Endothelial cell of umbilical vein (primary cell): ENCODE results near the gene LCE6A.

Experiments used
- CTCF ChIP-seq, 2 donors: IDR thresholded peaks; 1 replicate in 1 of 2; 2 replicates in 1 of 2; pipeline ENCODE4 v1.5.1; 2011; ENCODE audit warnings: low read length in 2 of 2, mild to moderate bottlenecking in 2 of 2, moderate library complexity in 2 of 2, control low read depth in 1 of 2, inconsistent platforms in 1 of 2, low read depth in 1 of 2; ENCODE audit not compliant: insufficient read depth in 1 of 2; ENCODE audit errors: extremely low read depth in 1 of 2
- JUN ChIP-seq: IDR thresholded peaks from 2 replicates; pipeline ENCODE4 v1.6.1; 2011; ENCODE audit warnings: borderline replicate concordance, low read depth; ENCODE audit not compliant: insufficient read length, insufficient read depth
- MAX ChIP-seq: IDR thresholded peaks from 2 replicates; pipeline ENCODE4 v1.6.1; 2011; ENCODE audit not compliant: insufficient read depth, insufficient read length
- MYC ChIP-seq: IDR thresholded peaks from one replicate; pipeline ENCODE4 v1.6.1; 2011; ENCODE audit warnings: mild to moderate bottlenecking, low read depth, low read length
- POLR2A ChIP-seq: IDR thresholded peaks from 2 replicates; pipeline ENCODE4 v1.6.1; 2012; ENCODE audit warnings: low read depth, mild to moderate bottlenecking, control low read depth, low read length
- POLR2AphosphoS5 ChIP-seq: IDR thresholded peaks from 2 replicates; pipeline ENCODE4 v1.6.1; 2012; ENCODE audit warnings: low read depth, mild to moderate bottlenecking, control low read depth, low read length, moderate library complexity; ENCODE audit not compliant: insufficient read depth

GRCh38 chr1:152870831-152871730 lies 28.4 kb downstream of the LCE6A start:
- TF ChIP-seq POLR2AphosphoS5 (no peak), CTCF (IDR thresholded peaks at IDR 0.05; ENCODE audit: extremely low read depth in 1 of 2, insufficient read depth in 1 of 2, low read depth in 1 of 2, low read length in 2 of 2) (peak in 1 of 2 donors; percentile 25), POLR2A (no peak), MYC (no peak), MAX (no peak), JUN (no peak)
